HEK293 (cell line): ENCODE measurements around the gene GLT1D1.

ENCODE experiments used
- CTCF ChIA-PET: fragments of 350-600 bp; formaldehyde crosslinking; extraction: SDS; loops from one replicate; lab custom pipeline; 2021; ENCODE audit warnings: antibody characterized with exemption; lab: Yijun Ruan, JAX
- POLR2A ChIA-PET: fragments of 300-600 bp; formaldehyde crosslinking; extraction: SDS; loops from one replicate; lab custom pipeline; 2020; ENCODE audit warnings: antibody characterized with exemption, inconsistent platforms; lab: Yijun Ruan, JAX
- H3K27ac ChIP-seq: fragments of 200-500 bp; sonication (Bioruptor generic); 2 replicates; pipeline ENCODE4 v1.5.1; 2014; ENCODE audit warnings: low read depth, low read length, control low read depth, inconsistent platforms; ENCODE audit errors: extremely low read depth
- H3K36me3 ChIP-seq, 2 experiments: fragments of 200-500 bp in 1 of 2; sonication (Bioruptor generic) in 1 of 2; 1 replicate in 1 of 2; 2 replicates in 1 of 2; pipeline ENCODE4 v1.5.1; 2014 to 2017; ENCODE audit warnings: inconsistent platforms in 2 of 2, low read length in 2 of 2; ENCODE audit not compliant: control insufficient read depth in 2 of 2, insufficient read depth in 1 of 2
- H3K4me1 ChIP-seq: fragments of 200-500 bp; sonication (Bioruptor generic); 2 replicates; pipeline ENCODE4 v1.5.1; 2014; ENCODE audit warnings: mild to moderate bottlenecking, low read length, inconsistent platforms; ENCODE audit not compliant: control insufficient read depth, insufficient read depth
- H3K4me3 ChIP-seq: 2 replicates; pipeline ENCODE4 v1.5.1; 2011; ENCODE audit warnings: low read depth, mild to moderate bottlenecking, control low read depth, low read length, moderate library complexity
- H3K9me3 ChIP-seq: fragments of 200-500 bp; sonication (Bioruptor generic); 2 replicates; pipeline ENCODE4 v1.5.1; 2014; ENCODE audit warnings: low read depth, low read length, inconsistent platforms; ENCODE audit not compliant: control insufficient read depth, insufficient read depth
- GLI4 ChIP-seq: fragments of 450-650 bp; formaldehyde crosslinking; IDR thresholded peaks from 2 replicates; pipeline ENCODE4 v1.5.1; 2016; ENCODE audit warnings: missing biosample characterization, missing genetic modification characterization
- GLIS1 ChIP-seq: fragments of 450-650 bp; formaldehyde crosslinking; IDR thresholded peaks from 2 replicates; pipeline ENCODE4 v1.5.1; 2016; ENCODE audit warnings: missing biosample characterization, missing genetic modification characterization
- KLF8 ChIP-seq: fragments of 450-650 bp; formaldehyde crosslinking; IDR thresholded peaks from 2 replicates; pipeline ENCODE4 v1.5.1; 2016; ENCODE audit warnings: missing biosample characterization, missing genetic modification characterization
- SALL2 ChIP-seq: fragments of 450-650 bp; formaldehyde crosslinking; IDR thresholded peaks from 2 replicates; pipeline ENCODE4 v1.5.0; 2017; ENCODE audit warnings: missing biosample characterization, mild to moderate bottlenecking, missing genetic modification characterization, borderline replicate concordance
- SP3 ChIP-seq: fragments of 450-650 bp; formaldehyde crosslinking; IDR thresholded peaks from 2 replicates; pipeline ENCODE4 v1.5.1; 2016; ENCODE audit warnings: missing biosample characterization, missing genetic modification characterization
- WT1 ChIP-seq: fragments of 450-650 bp; formaldehyde crosslinking; IDR thresholded peaks from 2 replicates; pipeline ENCODE4 v1.5.1; 2016; ENCODE audit warnings: missing biosample characterization, missing genetic modification characterization
- YY1 ChIP-seq: fragments of 450-650 bp; formaldehyde crosslinking; IDR thresholded peaks from 2 replicates; pipeline ENCODE4 v1.5.1; 2018; ENCODE audit warnings: missing biosample characterization, missing genetic modification characterization
- ZBTB17 ChIP-seq: fragments of 450-650 bp; formaldehyde crosslinking; IDR thresholded peaks from 2 replicates; pipeline ENCODE4 v1.5.1; 2016; ENCODE audit warnings: missing biosample characterization, missing genetic modification characterization
- ZBTB20 ChIP-seq: fragments of 450-650 bp; formaldehyde crosslinking; IDR thresholded peaks from 2 replicates; pipeline ENCODE4 v1.5.1; 2016; ENCODE audit warnings: missing biosample characterization, missing genetic modification characterization
- ZBTB8A ChIP-seq: fragments of 450-650 bp; formaldehyde crosslinking; IDR thresholded peaks from 2 replicates; pipeline ENCODE4 v1.5.1; 2016; ENCODE audit warnings: missing biosample characterization, missing genetic modification characterization
- ZEB2 ChIP-seq: fragments of 450-650 bp; formaldehyde crosslinking; IDR thresholded peaks from 2 replicates; pipeline ENCODE4 v1.5.1; 2016; ENCODE audit warnings: missing biosample characterization, missing genetic modification characterization
- ZFP41 ChIP-seq: fragments of 450-650 bp; formaldehyde crosslinking; IDR thresholded peaks from 2 replicates; pipeline ENCODE4 v1.5.1; 2016; ENCODE audit warnings: missing biosample characterization, missing genetic modification characterization, borderline replicate concordance
- ZIC2 ChIP-seq: fragments of 450-650 bp; formaldehyde crosslinking; IDR thresholded peaks from 2 replicates; pipeline ENCODE4 v1.5.1; 2016; ENCODE audit warnings: missing biosample characterization, missing genetic modification characterization
- ZNF19 ChIP-seq: fragments of 450-650 bp; formaldehyde crosslinking; IDR thresholded peaks from 2 replicates; pipeline ENCODE4; 2016; ENCODE audit warnings: missing biosample characterization, missing genetic modification characterization, low read depth
- ZNF202 ChIP-seq: fragments of 450-650 bp; formaldehyde crosslinking; IDR thresholded peaks from 2 replicates; pipeline ENCODE4 v1.5.1; 2016; ENCODE audit warnings: missing biosample characterization, missing genetic modification characterization, borderline replicate concordance
- ZNF221 ChIP-seq: fragments of 450-650 bp; formaldehyde crosslinking; IDR thresholded peaks from 2 replicates; pipeline ENCODE4 v1.5.1; 2017; ENCODE audit warnings: missing biosample characterization, missing genetic modification characterization, borderline replicate concordance
- ZNF223 ChIP-seq: fragments of 450-650 bp; formaldehyde crosslinking; IDR thresholded peaks from 2 replicates; pipeline ENCODE4 v1.5.1; 2016; ENCODE audit warnings: missing biosample characterization, missing genetic modification characterization
- ZNF23 ChIP-seq: fragments of 450-650 bp; formaldehyde crosslinking; IDR thresholded peaks from 2 replicates; pipeline ENCODE4 v1.5.1; 2016; ENCODE audit warnings: missing biosample characterization, missing genetic modification characterization, borderline replicate concordance
- ZNF335 ChIP-seq: fragments of 450-650 bp; formaldehyde crosslinking; conservative IDR thresholded peaks from 2 replicates; pipeline ENCODE4 v1.5.1; 2016; ENCODE audit warnings: missing biosample characterization, missing genetic modification characterization
- ZNF398 ChIP-seq: fragments of 450-650 bp; formaldehyde crosslinking; IDR thresholded peaks from 2 replicates; pipeline ENCODE4 v1.5.1; 2017; ENCODE audit warnings: missing biosample characterization, missing genetic modification characterization
- ZNF501 ChIP-seq: fragments of 450-650 bp; formaldehyde crosslinking; IDR thresholded peaks from 2 replicates; pipeline ENCODE4 v1.5.1; 2016; ENCODE audit warnings: missing biosample characterization, missing genetic modification characterization
- ZNF600 ChIP-seq: fragments of 450-650 bp; formaldehyde crosslinking; IDR thresholded peaks from 2 replicates; pipeline ENCODE4 v1.5.1; 2016; ENCODE audit warnings: missing biosample characterization, missing genetic modification characterization
- ZNF629 ChIP-seq: fragments of 450-650 bp; formaldehyde crosslinking; IDR thresholded peaks from 2 replicates; pipeline ENCODE4 v1.5.1; 2017; ENCODE audit warnings: missing biosample characterization, missing genetic modification characterization
- ZNF707 ChIP-seq: fragments of 450-650 bp; formaldehyde crosslinking; IDR thresholded peaks from 2 replicates; pipeline ENCODE4 v1.5.1; 2016; ENCODE audit warnings: missing biosample characterization, missing genetic modification characterization
- ZNF768 ChIP-seq: fragments of 450-650 bp; formaldehyde crosslinking; IDR thresholded peaks from 2 replicates; pipeline ENCODE4 v1.5.1; 2018; ENCODE audit warnings: missing biosample characterization, mild to moderate bottlenecking, missing genetic modification characterization
- ZNF837 ChIP-seq: fragments of 450-650 bp; formaldehyde crosslinking; IDR thresholded peaks from 2 replicates; pipeline ENCODE4 v1.5.1; 2016; ENCODE audit warnings: missing biosample characterization, missing genetic modification characterization
- ZSCAN23 ChIP-seq: fragments of 450-650 bp; formaldehyde crosslinking; IDR thresholded peaks from 2 replicates; pipeline ENCODE4 v1.5.1; 2016; ENCODE audit warnings: missing biosample characterization, missing genetic modification characterization
- ZXDB ChIP-seq: fragments of 450-650 bp; formaldehyde crosslinking; IDR thresholded peaks from 2 replicates; pipeline ENCODE4 v1.5.1; 2016; ENCODE audit warnings: missing biosample characterization, missing genetic modification characterization
- TF ChIP-seq, protein P1 (sequence below): fragments of 450-650 bp; formaldehyde crosslinking; IDR thresholded peaks from 2 replicates; pipeline ENCODE4 v1.5.1; 2016; ENCODE audit warnings: missing biosample characterization, missing genetic modification characterization
- TF ChIP-seq, protein P2 (sequence below): fragments of 450-650 bp; formaldehyde crosslinking; IDR thresholded peaks from 2 replicates; pipeline ENCODE4 v1.5.1; 2016; ENCODE audit warnings: missing biosample characterization, missing genetic modification characterization

GLT1D1 gene

GRCh38 chr12:128817111-128818015 lies 35.9 kb upstream of the GLT1D1 start:
- no peaks in the 10 kb centered on the region for H3K9me3 ChIP-seq
- CTCF ChIA-PET, result interaction anchor here (0.7 kb wide), 1 partner anchor 119 kb away, joined by 3 read pairs; no protein-coding TSS in a partner anchor
- no peak overlapping the region for H3K27ac ChIP-seq
- H3K36me3 ChIP-seq, result peaks cover 0 to 45% of the 10 kb centered on the region in 2 experiments; a peak in 2 of 3 replicates
- peaks cover 13% of the 10 kb centered on the region for H3K4me1 ChIP-seq
- POLR2A ChIA-PET, result no interaction called here
- H3K4me3 ChIP-seq, result no peak overlapping the region
- TF ChIP-seq ZNF600 (tag by site-specific recombination) (peak; percentile 81), ZNF707 (tag by site-specific recombination) (no peak), ZSCAN23 (tag by site-specific recombination) (no peak), YY1 (tag by site-specific recombination) (no peak), GLIS1 (tag by site-specific recombination) (peak; percentile 24; the same call in 1 of the 2 replicates), ZNF23 (tag by site-specific recombination) (no peak), ZNF629 (tag by site-specific recombination) (peak; percentile 88), ZFP41 (tag by site-specific recombination) (no peak), ZNF335 (tag by site-specific recombination) (no peak), ZNF223 (no peak), WT1 (no peak), SALL2 (tag by site-specific recombination) (no peak), ZNF221 (tag by site-specific recombination) (no peak), ZXDB (tag by site-specific recombination) (peak; percentile 64; the same call in 1 of the 2 replicates), SP3 (tag by site-specific recombination) (no peak), ZNF501 (tag by site-specific recombination) (no peak), ZNF768 (tag by site-specific recombination) (no peak), ZNF19 (no peak), ZNF202 (tag by site-specific recombination) (no peak), GLI4 (tag by site-specific recombination) (no peak), ZNF398 (tag by site-specific recombination) (no peak), ZNF837 (no peak), ZBTB8A (tag by site-specific recombination) (peak; percentile 55), ZBTB20 (tag by site-specific recombination) (no peak), ZEB2 (tag by site-specific recombination) (no peak), KLF8 (tag by site-specific recombination) (0 out of 2 replicates have a peak, but pooled peaks have one; percentile 15), ZBTB17 (tag by site-specific recombination) (peak; percentile 53), ZIC2 (tag by site-specific recombination) (peak; percentile 91)
- TF ChIP-seq, protein P1, sequence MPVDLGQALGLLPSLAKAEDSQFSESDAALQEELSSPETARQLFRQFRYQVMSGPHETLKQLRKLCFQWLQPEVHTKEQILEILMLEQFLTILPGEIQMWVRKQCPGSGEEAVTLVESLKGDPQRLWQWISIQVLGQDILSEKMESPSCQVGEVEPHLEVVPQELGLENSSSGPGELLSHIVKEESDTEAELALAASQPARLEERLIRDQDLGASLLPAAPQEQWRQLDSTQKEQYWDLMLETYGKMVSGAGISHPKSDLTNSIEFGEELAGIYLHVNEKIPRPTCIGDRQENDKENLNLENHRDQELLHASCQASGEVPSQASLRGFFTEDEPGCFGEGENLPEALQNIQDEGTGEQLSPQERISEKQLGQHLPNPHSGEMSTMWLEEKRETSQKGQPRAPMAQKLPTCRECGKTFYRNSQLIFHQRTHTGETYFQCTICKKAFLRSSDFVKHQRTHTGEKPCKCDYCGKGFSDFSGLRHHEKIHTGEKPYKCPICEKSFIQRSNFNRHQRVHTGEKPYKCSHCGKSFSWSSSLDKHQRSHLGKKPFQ, result no peak
- TF ChIP-seq, protein P2, sequence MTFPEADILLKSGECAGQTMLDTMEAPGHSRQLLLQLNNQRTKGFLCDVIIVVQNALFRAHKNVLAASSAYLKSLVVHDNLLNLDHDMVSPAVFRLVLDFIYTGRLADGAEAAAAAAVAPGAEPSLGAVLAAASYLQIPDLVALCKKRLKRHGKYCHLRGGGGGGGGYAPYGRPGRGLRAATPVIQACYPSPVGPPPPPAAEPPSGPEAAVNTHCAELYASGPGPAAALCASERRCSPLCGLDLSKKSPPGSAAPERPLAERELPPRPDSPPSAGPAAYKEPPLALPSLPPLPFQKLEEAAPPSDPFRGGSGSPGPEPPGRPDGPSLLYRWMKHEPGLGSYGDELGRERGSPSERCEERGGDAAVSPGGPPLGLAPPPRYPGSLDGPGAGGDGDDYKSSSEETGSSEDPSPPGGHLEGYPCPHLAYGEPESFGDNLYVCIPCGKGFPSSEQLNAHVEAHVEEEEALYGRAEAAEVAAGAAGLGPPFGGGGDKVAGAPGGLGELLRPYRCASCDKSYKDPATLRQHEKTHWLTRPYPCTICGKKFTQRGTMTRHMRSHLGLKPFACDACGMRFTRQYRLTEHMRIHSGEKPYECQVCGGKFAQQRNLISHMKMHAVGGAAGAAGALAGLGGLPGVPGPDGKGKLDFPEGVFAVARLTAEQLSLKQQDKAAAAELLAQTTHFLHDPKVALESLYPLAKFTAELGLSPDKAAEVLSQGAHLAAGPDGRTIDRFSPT, result no peak
